ENCODE data around the gene C6orf89. TPM values are rescaled to one million over a fixed set of nuclear protein-coding genes. Genes with fewer than 3 reads are reported as not detected.
"Not testable (repeated sequence)": the region's sequence is repeated elsewhere in the genome, so short reads cannot be mapped to it uniquely, and the experiment has no call there.

The C6orf89 gene
- total RNA-seq, 2 donors from 2014 or later: 31.6 to 31.9 TPM

GRCh38 chr6:36944650-36945049, 58.9 kb downstream of the C6orf89 start:
- Mint-ChIP-seq H3K36me3 (no peaks in the 10 kb centered on the region), H3K9me3 (no peaks in the 10 kb centered on the region), H3K27ac (no peak overlapping the region)
- peak in 1 of 2 donors; percentile 51 for ATAC-seq
- no peak for DNase-seq (ENCODE audit: low spot score in 2 of 2)

DNA sequence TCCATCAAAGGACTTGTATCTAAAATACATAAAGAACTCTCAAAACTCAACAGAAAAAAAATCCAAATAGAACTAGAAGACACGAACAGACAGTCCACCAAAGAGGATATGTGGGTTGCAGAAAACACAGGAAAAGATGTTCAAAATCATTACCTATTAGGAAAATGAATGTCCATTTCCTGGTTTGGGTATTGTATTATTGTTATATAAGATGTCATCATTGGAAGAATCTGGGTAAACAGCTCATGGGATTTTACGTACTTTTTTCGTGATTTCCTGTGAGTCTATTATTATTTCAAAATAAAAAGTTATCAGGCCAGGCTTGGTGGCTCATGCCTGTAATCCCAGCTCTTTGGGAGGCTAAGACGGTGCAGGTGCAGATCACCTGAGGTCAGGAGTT, 59.5 kb downstream of the C6orf89 start:
- Mint-ChIP-seq H3K9me3 (no peaks in the 10 kb centered on the region), H3K36me3 (no peaks in the 10 kb centered on the region), H3K27ac (no peak overlapping the region)
- ATAC-seq (no peak), DNase-seq (ENCODE audit: low spot score in 2 of 2) (no peak)

DNA sequence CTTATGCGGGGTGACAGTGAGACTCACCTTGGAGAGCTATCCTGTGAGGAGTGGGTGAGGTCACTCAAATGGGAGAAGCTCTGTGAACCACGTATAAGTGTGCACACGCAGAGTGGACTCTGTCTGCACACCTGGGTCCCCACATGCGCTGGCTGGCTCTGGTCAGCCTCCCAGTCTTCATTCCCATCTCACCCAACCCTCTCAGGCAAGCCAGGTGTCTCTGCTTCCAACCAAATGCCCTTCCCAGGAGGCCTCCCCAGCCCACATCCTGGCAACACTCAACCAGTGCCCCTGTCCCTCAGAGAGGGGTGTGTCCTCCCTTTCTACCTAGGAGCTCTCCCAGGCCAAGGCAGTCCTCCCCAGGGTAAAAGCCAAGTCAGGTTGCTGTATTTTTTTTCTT, 60.8 kb downstream of the C6orf89 start:
- Mint-ChIP-seq H3K9me3 (no peaks in the 10 kb centered on the region), H3K36me3 (no peaks in the 10 kb centered on the region), H3K27ac (no peak overlapping the region)
- DNase-seq (ENCODE audit: low spot score in 2 of 2) (no peak), ATAC-seq (no peak)

GRCh38 chr6:36947570-36948351, 62.0 kb downstream of the C6orf89 start:
- Mint-ChIP-seq H3K27ac (peak overlapping the region in 1 of 2 donors; percentile 29), H3K9me3 (no peaks in the 10 kb centered on the region), H3K36me3 (no peaks in the 10 kb centered on the region)
- no peak for DNase-seq (ENCODE audit: low spot score in 2 of 2)
- peak; percentile 80 for ATAC-seq

DNA sequence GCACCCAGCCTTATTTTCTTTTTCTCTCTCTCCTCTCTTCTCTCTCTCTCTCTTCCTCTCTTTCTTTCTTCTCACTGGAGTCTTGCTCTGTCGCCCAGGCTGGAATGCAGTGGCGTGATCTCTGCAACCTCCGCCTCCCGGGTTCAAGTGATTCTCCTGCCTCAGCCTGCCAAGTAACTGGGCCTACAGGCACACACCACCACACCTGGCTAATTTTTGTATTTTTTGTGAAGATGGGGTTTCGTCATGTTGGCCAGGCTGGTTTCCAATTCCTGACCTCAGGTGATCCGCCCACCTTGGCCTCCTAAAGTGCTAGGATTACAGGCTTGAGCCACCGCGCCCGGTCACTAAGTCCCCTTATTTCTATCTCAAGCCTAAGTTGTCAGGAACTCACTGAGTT, 63.3 kb downstream of the C6orf89 start:
- not testable (repeated sequence) for DNase-seq (ENCODE audit: low spot score in 2 of 2); H3K9me3 Mint-ChIP-seq; H3K36me3 Mint-ChIP-seq; ATAC-seq
- peak overlapping the region in 1 of 2 donors; percentile 52 for H3K27ac Mint-ChIP-seq

GRCh38 chr6:36949636-36950035, 63.9 kb downstream of the C6orf89 start:
- no peak for ATAC-seq
- H3K9me3 Mint-ChIP-seq: no peaks in the 10 kb centered on the region
- no peak for DNase-seq (ENCODE audit: low spot score in 2 of 2)
- H3K36me3 Mint-ChIP-seq: no peaks in the 10 kb centered on the region
- H3K27ac Mint-ChIP-seq: peak overlapping the region in 1 of 2 donors; percentile 52

DNA sequence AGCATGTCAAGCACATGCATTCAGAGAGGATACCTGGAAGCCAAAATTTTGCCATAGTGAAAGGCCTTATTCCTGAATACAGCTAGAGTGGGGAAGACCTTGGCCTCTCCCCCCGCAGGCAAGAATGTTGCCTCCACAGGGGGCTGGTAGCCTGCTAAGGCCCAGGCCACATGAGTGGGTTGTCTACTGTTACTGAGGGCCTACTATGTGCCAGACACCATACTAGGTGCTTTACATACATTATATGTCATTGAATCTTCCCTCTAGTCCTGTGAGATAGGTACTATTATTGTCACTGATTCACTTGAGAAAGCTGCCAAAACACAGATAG, 68.1 kb downstream of the C6orf89 start:
- no peak for ATAC-seq
- DNase-seq (ENCODE audit: low spot score in 2 of 2): no peak
- peak overlapping the region in 1 of 2 donors; percentile 49 for H3K27ac Mint-ChIP-seq
- no peaks in the 10 kb centered on the region for H3K36me3 Mint-ChIP-seq
- no peaks in the 10 kb centered on the region for H3K9me3 Mint-ChIP-seq

DNA sequence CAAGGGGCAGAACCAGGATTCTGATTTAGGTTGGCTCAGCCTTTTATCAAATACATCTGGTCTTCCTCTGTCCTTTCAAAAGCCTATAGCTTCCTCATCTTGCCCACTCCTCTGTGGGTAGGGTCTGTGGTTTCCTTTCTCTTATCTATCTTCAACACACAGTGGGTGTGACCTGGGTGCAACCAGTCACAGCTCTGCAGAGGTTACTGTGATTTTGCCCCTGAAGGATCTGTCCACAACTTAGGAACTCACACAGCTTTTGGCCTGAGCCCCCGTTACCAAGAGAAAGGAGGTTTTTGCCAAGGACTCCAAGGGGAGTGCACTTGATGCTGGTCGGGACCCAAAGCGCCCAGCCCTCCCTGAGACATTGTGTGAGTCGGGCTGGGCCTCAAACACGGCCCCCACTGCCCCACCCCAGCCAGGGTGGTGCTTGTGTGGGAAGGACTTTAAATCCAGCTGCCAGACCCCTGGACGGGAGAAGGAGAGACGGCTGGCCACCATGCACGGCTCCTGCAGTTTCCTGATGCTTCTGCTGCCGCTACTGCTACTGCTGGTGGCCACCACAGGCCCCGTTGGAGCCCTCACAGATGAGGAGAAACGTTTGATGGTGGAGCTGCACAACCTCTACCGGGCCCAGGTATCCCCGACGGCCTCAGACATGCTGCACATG, 68.6 kb downstream of the C6orf89 start, which contains the start of gene PI16:
Gene PI16 (plus strand): TSS at position 477 of the 670 bp plus-strand sequence. CDS start 23 bp downstream, at position 500.
- H3K27ac Mint-ChIP-seq: peak within 1 kb of the TSS; percentile 49 to 75
- no peaks in the 10 kb centered on the region for H3K36me3 Mint-ChIP-seq
- no peaks in the 10 kb centered on the region for H3K9me3 Mint-ChIP-seq
- DNase-seq (ENCODE audit: low spot score in 2 of 2): no peak
- peak; percentile 36 to 83 for ATAC-seq

- no peaks in the 10 kb centered on the region for H3K36me3 Mint-ChIP-seq
- no peak for DNase-seq (ENCODE audit: low spot score in 2 of 2)
Observed at GRCh38 chr6:36955136-36955535, 69.4 kb downstream of the C6orf89 start.

DNA sequence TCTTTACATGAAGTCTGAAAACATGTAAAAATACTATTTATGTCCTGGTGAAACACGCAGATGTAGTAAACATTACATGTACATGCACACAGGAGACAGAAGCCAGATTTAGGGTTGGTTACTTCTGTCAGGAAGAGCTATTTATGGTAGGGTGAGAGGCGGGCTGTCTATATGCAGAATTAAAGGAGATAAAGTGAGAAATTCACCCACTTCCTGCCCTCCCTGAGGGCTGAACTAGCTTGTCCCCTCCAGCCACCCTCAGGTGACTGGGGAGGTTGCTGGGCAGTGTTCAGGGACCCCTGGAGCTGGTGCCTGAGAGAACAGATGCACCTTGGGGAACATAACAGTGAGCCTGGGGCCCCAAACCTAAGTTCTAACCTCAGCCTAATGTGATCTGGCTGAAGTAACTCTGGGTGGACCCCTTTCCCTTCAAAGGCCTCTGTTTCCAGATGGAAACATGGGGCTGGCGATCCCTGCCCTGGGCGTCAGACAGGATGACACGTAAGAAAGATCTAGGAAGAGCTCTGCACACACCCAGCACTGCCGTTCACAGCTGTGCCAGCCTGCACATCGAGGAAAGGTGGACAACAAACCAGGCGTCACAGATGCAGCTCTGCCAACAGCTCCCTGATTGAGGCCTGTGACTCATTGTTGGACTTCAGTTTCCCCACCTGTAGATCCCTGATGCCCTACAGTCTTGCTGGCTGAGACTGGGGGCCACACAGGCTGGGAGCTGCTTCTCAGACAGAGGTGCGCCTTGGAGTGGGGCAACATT, 70.1 kb downstream of the C6orf89 start:
- ATAC-seq: peak; percentile 26 to 35

More at GRCh38 chr6:36955136-36955535, 69.4 kb downstream of the C6orf89 start:
- Mint-ChIP-seq H3K9me3 (no peaks in the 10 kb centered on the region), H3K27ac (peak overlapping the region; percentile 27 to 73)
- ATAC-seq: peak in 1 of 2 donors; percentile 21

GRCh38 chr6:36956446-36956820, 70.7 kb downstream of the C6orf89 start:
- DNase-seq (ENCODE audit: low spot score in 2 of 2) (no peak), ATAC-seq (no peak)
- no peak overlapping the region for H3K27ac Mint-ChIP-seq
- no peaks in the 10 kb centered on the region for H3K36me3 Mint-ChIP-seq
- H3K9me3 Mint-ChIP-seq: no peaks in the 10 kb centered on the region

More for the DNA sequence above, 70.1 kb downstream of the C6orf89 start:
- DNase-seq (ENCODE audit: low spot score in 2 of 2): no peak
- no peaks in the 10 kb centered on the region for H3K36me3 Mint-ChIP-seq
- H3K9me3 Mint-ChIP-seq: no peaks in the 10 kb centered on the region
- H3K27ac Mint-ChIP-seq: peak overlapping the region; percentile 8 to 27

GRCh38 chr6:36957773-36958271, 72.1 kb downstream of the C6orf89 start:
- DNase-seq (ENCODE audit: low spot score in 2 of 2): no peak
- Mint-ChIP-seq H3K27ac (no peak overlapping the region), H3K36me3 (no peaks in the 10 kb centered on the region), H3K9me3 (no peaks in the 10 kb centered on the region)
- no peak for ATAC-seq

- ATAC-seq: no peak
- Mint-ChIP-seq H3K36me3 (no peaks in the 10 kb centered on the region), H3K27ac (no peak overlapping the region), H3K9me3 (no peaks in the 10 kb centered on the region)
- DNase-seq (ENCODE audit: low spot score in 2 of 2): no peak
Observed at GRCh38 chr6:36958775-36959554, 73.2 kb downstream of the C6orf89 start.

- ATAC-seq: no peak
- Mint-ChIP-seq H3K36me3 (no peaks in the 10 kb centered on the region), H3K27ac (no peak overlapping the region), H3K9me3 (no peaks in the 10 kb centered on the region)
- DNase-seq (ENCODE audit: low spot score in 2 of 2): no peak
Observed at GRCh38 chr6:36959555-36960250, 74.0 kb downstream of the C6orf89 start.

DNA sequence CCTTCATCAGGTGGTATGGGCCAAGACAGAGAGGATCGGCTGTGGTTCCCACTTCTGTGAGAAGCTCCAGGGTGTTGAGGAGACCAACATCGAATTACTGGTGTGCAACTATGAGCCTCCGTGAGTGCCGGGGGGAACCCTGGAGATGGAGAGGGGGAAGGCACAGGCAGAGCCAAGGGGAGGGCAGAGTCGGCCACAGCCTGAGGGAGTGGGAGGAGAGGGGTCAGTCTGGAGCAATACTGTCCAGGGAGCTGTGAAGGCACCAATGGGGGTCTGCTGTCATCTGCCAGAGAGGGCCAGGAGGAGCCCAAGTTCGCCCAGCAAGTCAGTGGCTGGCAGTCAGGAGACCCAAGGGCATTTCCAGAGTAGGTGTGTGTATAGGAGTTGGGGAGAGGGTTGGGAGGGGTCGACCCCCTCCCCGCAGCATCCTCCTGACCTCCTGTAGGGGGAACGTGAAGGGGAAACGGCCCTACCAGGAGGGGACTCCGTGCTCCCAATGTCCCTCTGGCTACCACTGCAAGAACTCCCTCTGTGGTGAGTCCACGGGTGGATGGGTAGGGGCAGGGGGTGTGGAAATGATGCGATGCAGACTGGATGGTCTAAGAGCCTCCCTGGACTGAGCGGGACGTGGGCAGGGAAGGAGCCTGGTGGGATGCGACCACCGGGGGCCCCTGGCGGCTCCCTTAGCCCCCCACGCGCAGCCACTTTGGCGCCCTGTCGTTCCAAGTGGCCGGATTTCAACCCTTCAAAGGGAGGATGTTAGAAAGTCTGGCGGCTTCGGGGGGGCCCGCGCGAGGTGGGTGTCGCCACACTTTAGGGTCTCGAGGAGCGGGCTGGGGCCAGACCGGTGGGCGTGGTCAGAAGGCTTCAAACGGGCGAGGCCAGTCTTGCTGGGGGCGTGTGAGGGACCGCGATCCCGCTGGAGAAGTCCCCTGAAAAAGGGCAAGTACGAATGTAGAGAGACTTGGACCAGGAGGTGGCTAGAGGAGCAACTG, 76.0 kb downstream of the C6orf89 start:
- no peaks in the 10 kb centered on the region for H3K36me3 Mint-ChIP-seq
- peak overlapping the region in 1 of 2 donors; percentile 72 for H3K27ac Mint-ChIP-seq
- no peak for DNase-seq (ENCODE audit: low spot score in 2 of 2)

More for the DNA sequence above, 76.0 kb downstream of the C6orf89 start:
- no peak for ATAC-seq
- H3K9me3 Mint-ChIP-seq: no peaks in the 10 kb centered on the region
